ENCODE measurements around the gene GOLGB1. TPM values are rescaled to one million over a fixed set of nuclear protein-coding genes. Genes with fewer than 3 reads are reported as not detected.

GOLGB1 gene
- total and polyA plus RNA-seq, 10 of the 15 experiments (the other 5 are each of a cell fraction or from before 2014, with no cell fraction given), result 7.4 to 34.5 (median 21.8) TPM

GRCh38 chr3:121740896-121741295, 8.6 kb downstream of the GOLGB1 start:
- no peaks in the 10 kb centered on the region; a peak in 1 of 4 replicates for H3K36me3 ChIP-seq (ENCODE audit: control insufficient read depth in 2 of 2, insufficient read depth in 2 of 2, low read length in 1 of 2)
- no peak for TF ChIP-seq EED (IDR thresholded peaks at IDR 0.05; ENCODE audit: low read depth)
- no peak for TF ChIP-seq NFYB (IDR thresholded peaks at IDR 0.05; ENCODE audit: insufficient read depth, low read depth, low read length)
- TF ChIP-seq RELA (IDR thresholded peaks at IDR 0.05; ENCODE audit: borderline replicate concordance, partially characterized antibody), result no peak
- no peak for TF ChIP-seq ZNF24 (IDR thresholded peaks at IDR 0.05)
- no peak for TF ChIP-seq TCF12 (IDR thresholded peaks at IDR 0.05; ENCODE audit: low read depth, low read length)
- TF ChIP-seq ATF7 (IDR thresholded peaks at IDR 0.05; ENCODE audit: low read depth), result no peak
- no peak for TF ChIP-seq SUPT20H (IDR thresholded peaks at IDR 0.05; ENCODE audit: borderline replicate concordance, control insufficient read depth, low read depth, low read length)
- TF ChIP-seq EP300 (IDR thresholded peaks at IDR 0.05; ENCODE audit: borderline replicate concordance in 1 of 2, control insufficient read depth in 1 of 2, low read depth in 2 of 2, low read length in 2 of 2), result no peak
- TF ChIP-seq CREB1 (IDR thresholded peaks at IDR 0.05; ENCODE audit: low read depth), result no peak
- TF ChIP-seq ZNF687 (IDR thresholded peaks at IDR 0.05), result no peak
- no peak for TF ChIP-seq SREBF2 (IDR thresholded peaks at IDR 0.05; ENCODE audit: low read length)
- TF ChIP-seq ZBTB40 (IDR thresholded peaks at IDR 0.05; ENCODE audit: borderline replicate concordance), result no peak
- TF ChIP-seq PAX8 (IDR thresholded peaks at IDR 0.05), result no peak
- TF ChIP-seq SMAD5 (IDR thresholded peaks at IDR 0.05; ENCODE audit: low read depth), result no peak
- WGBS (ENCODE audit: insufficient coverage, insufficient replicate concordance, low lambda C conversion rate, missing lambda C conversion rate), result 100% methylated on average over 2 of the region's 2 CpGs
- H2AFZ ChIP-seq (ENCODE audit: control insufficient read depth, low read depth, low read length), result no peak overlapping the region
- no peak for DNase-seq (ENCODE audit: low read depth, low spot score)
- no peak overlapping the region for H3K9ac ChIP-seq (ENCODE audit: control insufficient read depth, insufficient read depth, low read length)
- POLR2A ChIA-PET, result no interaction called here
- in situ Hi-C loops (cut with MboI), result no loop called here
- peaks cover 28% of the 10 kb centered on the region for H3K79me2 ChIP-seq (ENCODE audit: control insufficient read depth, insufficient read depth, low read length)
- intact Hi-C loops (cut with micrococcal nuclease; ENCODE audit: unreplicated experiment), result no loop called here
- FAIRE-seq, result no peak
- no peak overlapping the region for H3K27ac ChIP-seq (ENCODE audit: control insufficient read depth, insufficient read depth)
- no peak overlapping the region for H3K4me3 ChIP-seq
- peaks cover 1% of the 10 kb centered on the region; the same call in 2 of the 3 replicates for H3K9me3 ChIP-seq (replicated peaks; ENCODE audit: control insufficient read depth, insufficient read depth, low read length)
- BruUV-seq (replicated peaks), result no TSS peak
- no peak for ATAC-seq
- CTCF ChIA-PET, result no interaction called here
- peaks cover 16% of the 10 kb centered on the region for H3K4me1 ChIP-seq (ENCODE audit: control insufficient read depth, insufficient read depth, low read length)
- RAD21 ChIA-PET (ENCODE audit: unreplicated experiment), result no interaction called here
- H3K27me3 ChIP-seq (replicated peaks in 1 of 2; ENCODE audit: control insufficient read depth in 2 of 2, insufficient read depth in 2 of 2, low read length in 1 of 2), result no peaks in the 10 kb centered on the region
- no peaks in the 10 kb centered on the region; the same call in 1 of the 2 replicates for H4K20me1 ChIP-seq (ENCODE audit: control insufficient read depth, insufficient read depth)
- H3K4me2 ChIP-seq (ENCODE audit: control insufficient read depth, insufficient read depth), result no peak overlapping the region
- SMC1A ChIA-PET (ENCODE audit: uncharacterized antibody, unreplicated experiment), result no interaction called here

All from GM12878 (cell line).